Activated naive CD4-positive, alpha-beta T cell treated with anti-CD3 and anti-CD28 coated beads, Interleukin-2, amount 50 U/mL, for 16 hours (primary cell): Measurements from ENCODE around the gene FRMD8.
A peak's percentile ranks its signal among the peaks of the same experiment; 100 is the strongest.
"Not testable (repeated sequence)": the region's sequence is repeated elsewhere in the genome, so short reads cannot be mapped to it uniquely, and the experiment has no call there.

ENCODE experiments used
- DNase-seq: peaks from one replicate; pipeline ENCODE4 v3.0.0-alpha.2; 2020

Gene FRMD8

DNA sequence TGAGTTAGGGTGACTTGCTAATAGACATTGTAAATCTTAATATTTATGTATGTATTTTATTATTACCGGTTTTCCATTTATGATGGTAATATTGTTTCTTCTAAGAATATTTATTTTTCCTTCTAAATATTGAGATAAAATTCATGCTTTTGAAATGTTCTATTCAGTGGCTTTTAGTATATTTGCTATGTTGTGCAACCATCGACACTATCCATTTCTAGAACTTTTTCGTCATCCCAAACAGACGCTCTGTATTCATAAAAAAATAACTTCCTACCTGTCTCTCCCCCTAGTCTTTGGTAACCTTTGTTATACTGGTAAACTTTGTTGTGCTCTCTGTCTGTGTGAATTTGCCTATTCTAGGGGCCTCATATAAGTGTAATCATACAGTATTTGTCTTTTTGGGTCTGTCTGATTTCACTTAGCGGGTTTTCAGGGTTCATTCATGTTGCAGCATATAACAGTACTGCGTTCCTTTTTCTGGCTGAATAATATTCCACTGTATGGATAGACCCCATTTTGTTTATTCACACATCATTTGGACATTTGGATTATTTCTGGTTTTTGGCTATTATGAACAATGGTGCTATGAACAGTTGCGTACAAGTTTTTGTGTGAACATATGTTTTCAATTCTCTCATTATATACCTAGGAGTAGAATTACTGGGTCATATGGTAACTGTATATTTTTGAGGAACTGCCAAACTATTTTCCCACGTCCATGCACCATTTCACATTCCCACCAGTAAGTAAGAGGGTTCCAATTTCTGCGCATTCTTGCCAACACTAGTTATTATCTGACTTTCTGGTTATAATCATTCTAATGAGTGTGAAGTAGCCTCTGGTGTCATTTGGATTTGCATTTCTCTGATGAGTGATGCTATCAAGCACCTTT lies 52.1 kb downstream of the FRMD8 start:
- no peak for DNase-seq

- no peak for DNase-seq
Observed at GRCh38 chr11:65439331-65440181, 53.1 kb downstream of the FRMD8 start.

DNA sequence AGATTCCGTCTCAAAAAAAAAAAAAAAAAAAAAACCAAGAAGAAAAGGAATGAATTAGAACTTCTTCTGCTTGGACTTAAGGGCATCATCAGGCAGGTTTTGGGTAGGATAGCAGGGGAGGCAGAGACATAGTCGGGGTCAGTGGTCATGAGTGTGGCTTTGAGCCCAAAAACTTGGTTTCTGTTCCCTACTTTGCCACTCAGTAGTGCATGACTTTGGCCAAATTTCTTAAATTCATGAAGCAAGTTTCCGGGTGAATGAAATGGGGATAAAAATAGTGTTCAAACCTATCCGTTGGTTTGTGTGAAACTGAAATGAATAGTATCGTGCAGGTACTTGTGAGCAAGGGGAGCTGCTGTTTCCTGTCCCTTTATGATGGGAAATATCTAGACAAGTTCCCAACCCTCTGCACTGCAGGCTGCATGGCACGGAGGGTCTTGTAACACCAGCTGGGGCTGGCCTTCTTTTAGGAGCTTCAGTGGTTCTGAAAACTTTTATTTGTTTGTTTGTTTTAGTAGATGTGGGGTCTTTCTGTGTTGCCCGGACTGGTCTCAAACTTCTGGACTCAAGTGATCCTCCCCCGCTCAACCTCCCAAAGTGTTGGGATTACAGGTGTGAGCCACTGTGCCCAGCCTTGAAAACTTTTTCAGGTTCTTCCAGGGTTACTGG lies 54.5 kb downstream of the FRMD8 start:
- no peak for DNase-seq

DNA sequence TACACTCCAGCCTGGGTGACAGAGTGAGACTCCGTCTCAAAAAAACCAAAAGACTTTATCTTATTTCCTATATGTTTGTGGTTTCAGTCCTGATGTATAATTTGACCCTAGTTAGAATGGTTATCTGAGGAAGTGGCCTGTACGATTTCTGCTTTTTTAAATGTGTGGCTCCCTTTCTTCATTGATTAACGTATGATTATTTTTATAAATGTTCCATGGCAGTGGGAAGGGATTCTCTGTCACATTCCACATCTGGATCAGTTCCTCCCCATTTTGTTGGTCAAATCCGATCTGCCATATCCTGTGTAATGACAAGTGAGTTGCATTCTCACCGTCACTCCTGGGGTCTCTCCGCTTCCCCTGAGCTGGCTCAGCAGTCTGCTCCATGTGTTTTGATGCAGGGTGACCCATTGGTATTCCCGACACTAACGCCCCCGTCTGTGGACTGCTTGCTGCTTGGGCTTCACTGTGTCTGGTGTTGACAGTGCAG lies 56.5 kb downstream of the FRMD8 start:
- no peak for DNase-seq

GRCh38 chr11:65444314-65445051 lies 58.0 kb downstream of the FRMD8 start:
- no peak for DNase-seq

DNA sequence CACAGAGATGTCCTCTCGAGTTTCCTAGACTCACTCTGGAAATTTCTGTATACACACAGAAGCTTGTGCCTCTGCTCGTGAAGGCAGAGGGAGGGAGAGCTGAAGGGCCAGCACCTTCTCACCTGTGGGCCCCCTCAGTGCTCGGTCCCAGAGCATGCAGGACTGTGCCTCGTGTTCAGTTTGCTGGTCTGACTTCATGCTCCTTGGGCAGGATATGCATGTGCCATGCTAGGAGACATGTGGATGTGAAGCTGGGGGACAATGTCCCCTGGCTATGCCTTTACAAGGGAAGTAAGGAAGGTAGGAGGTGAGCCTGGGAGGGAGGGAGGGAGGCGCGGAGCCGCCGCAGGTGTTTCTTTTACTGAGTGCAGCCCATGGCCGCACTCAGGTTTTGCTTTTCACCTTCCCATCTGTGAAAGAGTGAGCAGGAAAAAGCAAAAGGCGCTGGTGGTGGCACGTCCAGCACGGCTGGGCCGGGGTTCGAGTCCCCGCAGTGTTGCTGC lies 58.7 kb downstream of the FRMD8 start:
- DNase-seq, result no peak

DNA sequence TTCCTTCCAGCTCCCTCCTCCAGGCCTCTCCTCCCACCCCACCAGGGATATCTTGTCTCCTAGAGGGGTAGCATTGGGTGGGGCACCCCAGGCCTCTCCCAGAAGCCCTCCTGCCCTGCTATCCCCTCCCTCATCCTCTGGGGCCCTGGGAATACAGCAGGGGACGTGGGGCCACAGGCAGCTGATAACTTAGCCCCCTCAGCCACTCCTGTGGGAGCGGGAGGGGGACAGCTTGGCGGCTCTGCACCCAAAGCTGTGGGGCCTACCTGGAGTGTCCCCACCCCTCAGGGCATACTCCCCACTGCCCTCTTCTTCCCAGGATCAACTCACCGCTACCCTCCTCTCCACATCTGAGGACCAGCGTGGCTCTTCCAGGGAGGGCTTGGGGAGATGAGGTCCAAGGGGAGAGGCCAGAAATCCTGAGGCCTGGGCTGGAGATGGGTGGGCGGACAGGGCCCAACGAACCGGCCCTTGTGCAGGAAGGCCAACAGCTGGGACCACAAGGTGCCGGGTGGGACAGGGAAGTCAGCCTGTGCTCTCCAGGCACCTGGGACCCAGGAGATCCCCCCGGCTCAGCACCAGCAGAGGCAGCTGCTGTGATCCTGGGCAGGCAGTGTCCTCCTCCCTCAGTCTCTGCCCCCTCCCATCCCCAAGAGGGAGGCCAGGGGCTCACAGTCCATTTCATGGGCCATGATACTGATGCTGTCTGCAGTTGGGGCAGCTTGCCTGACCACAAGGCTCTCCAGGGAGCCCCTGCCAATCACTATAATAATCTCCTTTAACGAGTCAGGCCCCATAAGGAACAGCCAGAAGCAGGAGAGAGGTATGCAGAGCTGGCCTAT lies 59.4 kb downstream of the FRMD8 start:
- DNase-seq, result no peak

DNA sequence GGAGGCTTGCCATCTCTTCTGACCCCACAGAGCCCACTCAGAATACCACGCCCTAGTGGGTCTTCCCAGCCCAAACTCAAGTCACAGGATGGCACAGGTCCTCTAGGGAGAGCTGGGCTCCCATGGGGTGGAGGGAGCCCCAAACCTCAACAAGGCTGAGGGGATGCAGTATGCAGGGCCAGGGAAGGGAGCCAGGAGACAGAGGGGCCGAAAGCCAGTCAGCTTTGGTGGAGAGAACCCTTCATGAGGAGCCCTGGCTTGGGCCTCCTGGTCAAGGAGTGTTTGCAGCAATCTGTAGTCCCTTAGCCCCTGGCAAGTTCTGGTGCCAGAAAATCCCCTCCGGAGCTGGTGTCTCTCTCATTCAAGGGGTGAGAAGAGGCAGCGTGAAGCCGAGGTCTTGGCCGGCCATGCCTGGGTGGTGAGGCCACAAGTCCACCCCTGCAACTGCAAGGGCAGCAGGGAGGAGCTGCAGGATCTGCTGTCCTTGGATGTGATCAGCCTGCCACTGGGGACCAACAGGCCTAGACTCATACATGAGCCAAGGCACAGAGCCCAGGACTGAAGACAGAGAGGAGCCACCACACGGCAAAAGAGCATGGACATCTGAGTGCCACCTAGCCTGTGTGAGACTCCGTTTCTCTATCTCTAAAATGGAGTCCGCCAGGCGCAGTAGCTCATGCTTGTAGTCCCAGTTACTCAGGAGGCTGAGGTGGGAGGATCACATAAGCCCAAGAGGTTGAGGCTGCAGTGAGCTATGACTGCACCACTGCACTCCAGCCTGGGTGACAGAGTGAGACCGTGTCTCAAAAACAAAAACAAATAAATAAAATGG lies 60.2 kb downstream of the FRMD8 start:
- no peak for DNase-seq

GRCh38 chr11:65448074-65448417 lies 61.6 kb downstream of the FRMD8 start:
- DNase-seq, result no peak

DNA sequence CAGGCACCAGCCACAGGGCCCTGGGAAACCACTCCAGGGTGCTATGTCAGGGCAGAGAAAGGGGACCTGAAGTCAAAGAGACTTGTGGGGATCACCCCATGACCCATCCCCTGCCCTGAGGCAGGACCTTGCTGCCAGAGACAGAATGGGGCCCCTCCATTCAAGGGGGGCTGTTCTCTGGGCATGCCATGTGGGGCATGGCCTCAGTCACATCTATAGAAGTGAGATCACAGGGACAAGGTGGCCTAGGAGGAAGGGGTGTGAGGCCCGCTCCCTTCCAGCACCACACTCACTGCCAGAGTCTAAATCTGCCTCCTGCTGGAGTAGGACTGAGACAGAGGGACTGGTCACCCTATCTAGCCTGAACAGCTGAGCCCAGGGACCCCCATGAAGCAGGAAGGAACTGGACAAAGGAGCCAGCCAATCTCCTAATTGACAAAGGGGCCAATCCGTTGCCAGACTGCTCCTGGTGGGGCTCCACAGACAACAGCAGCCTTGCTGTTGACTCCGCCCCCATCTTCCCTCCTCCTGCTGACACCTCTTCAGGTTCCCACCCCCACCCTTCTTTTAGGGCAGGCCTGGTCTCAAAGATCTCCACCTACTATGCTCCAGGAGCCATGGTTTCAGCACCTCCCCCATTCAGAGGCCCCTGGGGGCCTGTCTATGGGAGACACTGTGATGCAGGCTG lies 62.1 kb downstream of the FRMD8 start:
- no peak for DNase-seq

DNA sequence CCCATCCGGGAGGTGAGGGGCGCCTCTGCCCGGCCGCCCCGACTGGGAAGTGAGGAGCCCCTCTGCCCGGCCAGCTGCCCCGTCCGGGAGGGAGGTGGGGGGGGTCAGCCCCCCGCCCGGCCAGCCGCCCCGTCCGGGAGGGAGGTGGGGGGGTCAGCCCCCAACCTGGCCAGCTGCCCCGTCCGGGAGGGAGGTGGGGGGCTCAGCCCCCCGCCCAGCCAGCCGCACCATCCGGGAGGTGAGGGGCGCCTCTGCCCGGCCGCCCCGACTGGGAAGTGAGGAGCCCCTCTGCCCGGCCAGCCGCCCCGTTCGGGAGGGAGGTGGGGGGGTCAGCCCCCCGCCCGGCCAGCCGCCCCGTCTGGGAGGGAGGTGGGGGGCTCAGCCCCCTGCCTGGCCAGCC lies 64.9 kb downstream of the FRMD8 start:
- not testable (repeated sequence) for DNase-seq

- DNase-seq, result not testable (repeated sequence)
Observed at GRCh38 chr11:65452259-65452658, 65.8 kb downstream of the FRMD8 start.

- DNase-seq, result no peak
Observed at GRCh38 chr11:65452806-65453490, 66.5 kb downstream of the FRMD8 start.

- no peak for DNase-seq
Observed at GRCh38 chr11:65454311-65454695, 67.9 kb downstream of the FRMD8 start.

DNA sequence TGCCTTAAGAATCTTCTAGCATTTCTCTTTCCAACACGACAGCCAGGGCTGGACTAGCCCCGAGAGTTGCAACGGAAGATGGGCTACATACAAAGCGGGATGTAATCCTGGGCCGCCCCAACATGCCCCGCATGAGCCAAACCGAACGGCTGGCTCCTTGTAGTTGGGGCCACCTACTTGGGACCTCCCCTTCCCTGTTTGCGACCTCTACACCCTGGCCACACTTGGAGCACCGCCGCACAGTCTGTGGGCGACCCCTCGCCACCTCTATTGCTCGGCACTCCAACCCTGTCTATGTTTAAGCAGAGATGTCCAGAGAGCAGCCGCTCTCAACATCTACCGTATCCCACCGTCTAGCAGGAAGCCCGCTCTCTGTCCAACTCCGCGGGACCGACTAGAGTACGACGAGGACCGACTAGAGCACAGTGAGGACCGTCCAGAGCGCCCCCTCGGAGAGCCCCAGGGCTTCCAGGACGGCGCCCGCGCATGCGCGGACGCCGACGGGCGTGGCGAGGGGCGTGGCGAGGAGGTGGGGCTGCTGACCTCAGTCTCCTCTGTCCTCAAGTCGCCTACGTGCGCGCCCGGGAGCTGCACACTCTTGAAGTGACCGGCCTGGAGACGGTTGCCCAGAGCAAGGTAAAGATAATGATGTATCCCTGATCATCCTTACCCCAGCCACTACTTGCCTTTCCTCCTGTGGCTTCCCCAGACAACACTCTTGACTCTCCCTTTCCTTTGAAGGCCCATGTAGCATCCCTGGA lies 68.4 kb downstream of the FRMD8 start:
- peak; percentile 77 for DNase-seq

DNA sequence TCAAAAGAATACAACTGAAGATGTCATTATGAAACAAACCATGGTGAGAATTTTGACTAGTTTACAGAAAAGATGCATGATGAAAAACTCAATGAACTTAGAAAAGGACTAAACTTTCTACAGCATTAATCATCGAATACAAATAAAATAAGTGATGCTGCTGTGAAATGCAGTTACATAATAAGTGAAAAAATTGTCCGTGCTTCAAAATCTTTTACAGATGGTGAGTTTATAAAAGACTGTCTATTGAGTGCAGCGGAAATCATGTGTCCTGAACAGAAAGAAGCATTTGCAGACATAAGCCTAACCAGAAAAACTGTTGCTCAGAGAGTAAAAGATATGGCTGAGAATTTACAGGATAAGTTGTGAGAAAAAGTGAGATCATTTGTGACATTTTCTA lies 70.0 kb downstream of the FRMD8 start:
- no peak for DNase-seq

GRCh38 chr11:65459552-65459951 lies 73.1 kb downstream of the FRMD8 start:
- DNase-seq, result no peak
